ENCODE data around the gene CLCN2. TPM values are rescaled to one million over a fixed set of nuclear protein-coding genes. Genes with fewer than 3 reads are reported as not detected.

CLCN2 gene
- total RNA-seq, 1 experiment from 2014 or later = 21.6 TPM

DNA sequence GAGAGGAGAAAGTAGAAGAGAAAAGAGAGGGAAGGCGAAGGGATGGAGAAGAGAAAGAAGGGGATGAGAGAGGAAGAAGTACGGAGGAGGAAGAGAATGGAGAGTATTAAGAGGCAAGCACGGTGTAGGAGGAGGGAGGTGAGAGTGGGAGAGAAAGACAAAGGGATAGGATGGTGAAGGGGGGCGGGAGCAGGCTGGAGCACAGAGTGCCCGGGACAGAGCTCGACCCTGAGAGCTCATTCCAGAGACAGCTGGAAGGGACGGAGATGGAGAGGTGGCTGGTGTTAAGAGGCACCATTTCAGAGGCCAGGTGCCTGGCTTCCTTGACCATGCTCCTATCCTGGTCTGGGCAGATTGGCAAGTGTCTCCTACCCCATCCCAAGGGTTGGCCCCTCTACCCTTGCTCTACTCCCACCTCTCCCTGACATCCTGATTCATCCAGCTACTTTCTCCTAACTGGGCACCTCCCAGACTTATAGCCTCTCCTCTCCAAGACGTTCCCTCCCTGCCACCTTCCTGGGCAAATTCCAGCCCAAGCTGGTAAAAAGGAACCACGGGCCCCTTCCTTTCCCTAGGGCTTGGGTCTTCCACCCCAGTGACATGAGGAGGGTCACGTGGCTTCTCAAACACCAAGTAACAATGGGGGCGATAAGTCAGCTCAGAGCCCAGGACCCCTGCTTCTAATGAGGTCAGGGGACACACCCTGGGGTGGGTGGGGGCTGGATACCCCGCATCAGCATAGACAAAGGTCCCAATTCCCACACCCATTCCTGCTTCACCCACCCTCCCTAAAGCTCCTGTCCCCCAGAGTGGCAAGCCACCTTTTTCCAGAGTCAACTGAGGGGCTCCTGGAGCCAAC is 1.1 kb downstream of the CLCN2 start:
- Histone ChIP-seq H4K20me1 (ENCODE audit: insufficient read depth) (no peaks in the 10 kb centered on the region), H3K4me3 (replicated peaks in 1 of 2; ENCODE audit: low read depth in 1 of 2, low read length in 2 of 2) (peak overlapping the region; percentile 95 to 96), H3K27me3 (ENCODE audit: insufficient read depth, low read length) (no peaks in the 10 kb centered on the region), H3K9me2 (ENCODE audit: insufficient read depth) (no peaks in the 10 kb centered on the region), H3K9ac (ENCODE audit: low read length) (peak overlapping the region; percentile 99), H3K36me3 (ENCODE audit: control insufficient read depth in 1 of 2, insufficient read depth in 2 of 2, low read length in 2 of 2) (peaks cover 21% of the 10 kb centered on the region in 2 experiments; a peak in 3 of 4 replicates), H2AFZ (ENCODE audit: low read depth, low read length, poor library complexity, severe bottlenecking) (no peak overlapping the region), H3K9me3 (ENCODE audit: control insufficient read depth in 1 of 2, insufficient read depth in 1 of 2, low read depth in 1 of 2, low read length in 2 of 2) (no peaks in the 10 kb centered on the region), H3K4me1 (ENCODE audit: control insufficient read depth in 1 of 2, insufficient read depth in 2 of 2, low read length in 2 of 2) (peaks cover 9 to 25% of the 10 kb centered on the region in 2 experiments), H3K4me2 (ENCODE audit: low read length) (peak overlapping the region; percentile 99), H3K27ac (ENCODE audit: low read depth, low read length) (peak overlapping the region; percentile 96), H3K79me2 (ENCODE audit: insufficient read depth, low read length) (peaks cover 35% of the 10 kb centered on the region)
- ChIA-PET CTCF (interaction anchor here (0.6 to 1.4 kb wide), 2 partner anchors 11 to 892 kb away, joined by 3 read pairs; no protein-coding TSS in a partner anchor), RAD21 (ENCODE audit: low non-redundant PET in 1 of 2, low total read pairs in 2 of 2, uncharacterized antibody in 2 of 2, unreplicated experiment in 2 of 2) (no interaction called here), POLR2A (interaction anchor here (0.9 to 1.9 kb wide), 2 partner anchors 15 to 154 kb away, joined by 3 to 5 read pairs; no protein-coding TSS in a partner anchor)
- no peak for ATAC-seq
- DNase-seq (ENCODE audit: low read depth, low spot score) = no peak
- no peak for TF ChIP-seq SIN3A (IDR thresholded peaks at IDR 0.05; ENCODE audit: low read depth)
- no peak for TF ChIP-seq ZNF274 (IDR thresholded peaks at IDR 0.05; ENCODE audit: low read depth, low read length)
- no peak for TF ChIP-seq EGR1 (IDR thresholded peaks at IDR 0.05; ENCODE audit: low read depth)
- no peak for TF ChIP-seq ELF1 (IDR thresholded peaks at IDR 0.05; ENCODE audit: borderline replicate concordance, low read depth)
- TF ChIP-seq SRF (IDR thresholded peaks at IDR 0.05; ENCODE audit: low read depth) = no peak
- no peak for TF ChIP-seq ZBTB33 (IDR thresholded peaks at IDR 0.05; ENCODE audit: extremely low read depth, insufficient replicate concordance, low read length)
- TF ChIP-seq, protein P1, sequence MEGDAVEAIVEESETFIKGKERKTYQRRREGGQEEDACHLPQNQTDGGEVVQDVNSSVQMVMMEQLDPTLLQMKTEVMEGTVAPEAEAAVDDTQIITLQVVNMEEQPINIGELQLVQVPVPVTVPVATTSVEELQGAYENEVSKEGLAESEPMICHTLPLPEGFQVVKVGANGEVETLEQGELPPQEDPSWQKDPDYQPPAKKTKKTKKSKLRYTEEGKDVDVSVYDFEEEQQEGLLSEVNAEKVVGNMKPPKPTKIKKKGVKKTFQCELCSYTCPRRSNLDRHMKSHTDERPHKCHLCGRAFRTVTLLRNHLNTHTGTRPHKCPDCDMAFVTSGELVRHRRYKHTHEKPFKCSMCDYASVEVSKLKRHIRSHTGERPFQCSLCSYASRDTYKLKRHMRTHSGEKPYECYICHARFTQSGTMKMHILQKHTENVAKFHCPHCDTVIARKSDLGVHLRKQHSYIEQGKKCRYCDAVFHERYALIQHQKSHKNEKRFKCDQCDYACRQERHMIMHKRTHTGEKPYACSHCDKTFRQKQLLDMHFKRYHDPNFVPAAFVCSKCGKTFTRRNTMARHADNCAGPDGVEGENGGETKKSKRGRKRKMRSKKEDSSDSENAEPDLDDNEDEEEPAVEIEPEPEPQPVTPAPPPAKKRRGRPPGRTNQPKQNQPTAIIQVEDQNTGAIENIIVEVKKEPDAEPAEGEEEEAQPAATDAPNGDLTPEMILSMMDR (IDR thresholded peaks at IDR 0.05 in 2 of 3, conservative IDR thresholded peaks at IDR 0.05 in 1 of 3; ENCODE audit: borderline replicate concordance in 1 of 3, insufficient read depth in 1 of 3, low read depth in 2 of 3, low read length in 2 of 3) = no peak
- no peak for TF ChIP-seq REST (IDR thresholded peaks at IDR 0.05; ENCODE audit: low read depth)
- no peak for TF ChIP-seq EZH2phosphoT487 (IDR thresholded peaks at IDR 0.05; ENCODE audit: borderline replicate concordance)
- TF ChIP-seq ZFX (IDR thresholded peaks at IDR 0.05) = no peak
- no peak for TF ChIP-seq CBX3 (IDR thresholded peaks at IDR 0.05; ENCODE audit: low read depth)
- no peak for TF ChIP-seq FOSL1 (IDR thresholded peaks at IDR 0.05; ENCODE audit: low read depth)
- no peak for TF ChIP-seq POLR2A (IDR thresholded peaks at IDR 0.05; ENCODE audit: borderline replicate concordance, extremely low read depth, insufficient read depth, insufficient read length)
- TF ChIP-seq ATF3 (IDR thresholded peaks at IDR 0.05) = no peak
- no peak for TF ChIP-seq POLR2AphosphoS5 (IDR thresholded peaks at IDR 0.05; ENCODE audit: low read depth, low read length)
- no peak for TF ChIP-seq JUND (IDR thresholded peaks at IDR 0.05)
- intact Hi-C loops (cut with micrococcal nuclease) = no loop called here
- no TSS peak for BruUV-seq (replicated peaks)
